Measurements from ENCODE around the gene ARID2. TPM values are rescaled to one million over a fixed set of nuclear protein-coding genes. Genes with fewer than 3 reads are reported as not detected.

Gene ARID2
- total and polyA plus RNA-seq, 10 of the 15 experiments (the other 5 are each of a cell fraction or from before 2014, with no cell fraction given), result 9.2 to 29.8 (median 20.3) TPM

- ChIA-PET RAD21 (ENCODE audit: unreplicated experiment) (no interaction called here), POLR2A (no interaction called here), SMC1A (ENCODE audit: uncharacterized antibody, unreplicated experiment) (interaction anchor here (0.7 to 1.8 kb wide), 2 partner anchors 12 to 232 kb away, joined by 3 to 4 read pairs; no protein-coding TSS in a partner anchor), CTCF (interaction anchor here (0.6 to 4.6 kb wide), 6 partner anchors 10 to 77 kb away, joined by 3 to 22 read pairs (median 4); no protein-coding TSS in a partner anchor)
- H4K20me1 ChIP-seq (ENCODE audit: control insufficient read depth, insufficient read depth), result no peaks in the 10 kb centered on the region
- peaks cover 31% of the 10 kb centered on the region for H3K79me2 ChIP-seq (ENCODE audit: control insufficient read depth, insufficient read depth, low read length)
- H3K27ac ChIP-seq (ENCODE audit: control insufficient read depth, insufficient read depth), result no peak overlapping the region
- H2AFZ ChIP-seq (ENCODE audit: control insufficient read depth, low read depth, low read length), result no peak overlapping the region
- no peak overlapping the region for H3K4me3 ChIP-seq
- DNase-seq (ENCODE audit: low read depth, low spot score), result no peak
- no peak for TF ChIP-seq EED (IDR thresholded peaks at IDR 0.05; ENCODE audit: low read depth)
- TF ChIP-seq RUNX3 (IDR thresholded peaks at IDR 0.05; ENCODE audit: low read length), result no peak
- TF ChIP-seq ZNF274 (IDR thresholded peaks at IDR 0.05; ENCODE audit: insufficient read depth, insufficient read length), result no peak
- TF ChIP-seq HDGF (IDR thresholded peaks at IDR 0.05), result no peak
- TF ChIP-seq ASH2L (IDR thresholded peaks at IDR 0.05; ENCODE audit: borderline replicate concordance, low read depth), result no peak
- no peak for TF ChIP-seq ZNF592 (IDR thresholded peaks at IDR 0.05)
- TF ChIP-seq TARDBP (IDR thresholded peaks at IDR 0.05; ENCODE audit: borderline replicate concordance), result no peak
- no peak for TF ChIP-seq SMAD1 (IDR thresholded peaks at IDR 0.05; ENCODE audit: low read depth, partially characterized antibody)
- no peak for TF ChIP-seq FOXM1 (IDR thresholded peaks at IDR 0.05; ENCODE audit: low read depth, low read length)
- TF ChIP-seq CHD4 (IDR thresholded peaks at IDR 0.05), result no peak
- no peak for TF ChIP-seq STAT3 (IDR thresholded peaks at IDR 0.05; ENCODE audit: low read depth, low read length)
- TF ChIP-seq KAT2A (conservative IDR thresholded peaks at IDR 0.05; ENCODE audit: control insufficient read depth, low read depth, low read length), result no peak
- TF ChIP-seq BMI1 (IDR thresholded peaks at IDR 0.05; ENCODE audit: borderline replicate concordance), result no peak
- TF ChIP-seq TCF7 (IDR thresholded peaks at IDR 0.05; ENCODE audit: borderline replicate concordance), result no peak
- no peak for TF ChIP-seq IKZF2 (IDR thresholded peaks at IDR 0.05)
- intact Hi-C loops (cut with micrococcal nuclease; ENCODE audit: unreplicated experiment), result no loop called here
- H3K9me3 ChIP-seq (replicated peaks; ENCODE audit: control insufficient read depth, insufficient read depth, low read length), result no peaks in the 10 kb centered on the region
- ATAC-seq, result no peak
- peaks cover 0 to 13% of the 10 kb centered on the region in 2 experiments; a peak in 2 of 4 replicates for H3K36me3 ChIP-seq (ENCODE audit: control insufficient read depth in 2 of 2, insufficient read depth in 2 of 2, low read length in 1 of 2)
- H3K4me1 ChIP-seq (ENCODE audit: control insufficient read depth, insufficient read depth, low read length), result no peaks in the 10 kb centered on the region
- no peak overlapping the region for H3K9ac ChIP-seq (ENCODE audit: control insufficient read depth, insufficient read depth, low read length)
- no peak overlapping the region for H3K4me2 ChIP-seq (ENCODE audit: control insufficient read depth, insufficient read depth)
- in situ Hi-C loops (cut with MboI), result no loop called here
- WGBS (ENCODE audit: insufficient coverage, insufficient replicate concordance, low lambda C conversion rate, missing lambda C conversion rate), result 86% methylated on average over 3 of the region's 3 CpGs
- no peaks in the 10 kb centered on the region for H3K27me3 ChIP-seq (replicated peaks in 1 of 2; ENCODE audit: control insufficient read depth in 2 of 2, insufficient read depth in 2 of 2, low read length in 1 of 2)
- no peak for FAIRE-seq
- no TSS peak for BruUV-seq (replicated peaks)
These were observed 27.2 kb downstream of the ARID2 start for GRCh38 chr12:45756666-45757065.
